Natural killer cell (primary cell): ENCODE measurements around the gene KMT2A. TPM values are rescaled to one million over a fixed set of nuclear protein-coding genes. Genes with fewer than 3 reads are reported as not detected.

Source experiments
- ATAC-seq, 3 donors: fragments of 150-1000 bp in 2 of 3; fragments of 200-7000 bp in 1 of 3; cut with Tn5 transposase; 1 replicate in 1 of 3; 2 replicates in 2 of 3; pipeline ENCODE4 v1.10.0; 2021; ENCODE audit warnings: mild to moderate bottlenecking in 2 of 3, moderate library complexity in 2 of 3
- DNase-seq, 2 donors: peaks; one replicate each; pipeline versions ENCODE4 v3.0.0 to v3.0.0-alpha.2; 2013 to 2021; ENCODE audit warnings: mixed read lengths in 1 of 2
- H3K27ac ChIP-seq: one replicate; pipeline ENCODE4 v1.5.1; 2013; ENCODE audit warnings: mild to moderate bottlenecking, low read length
- H3K27me3 ChIP-seq: one replicate; pipeline ENCODE4 v1.6.1; 2013; ENCODE audit warnings: low read length; ENCODE audit not compliant: control insufficient read depth, insufficient read depth
- H3K36me3 ChIP-seq: one replicate; pipeline ENCODE4 v1.6.1; 2013; ENCODE audit warnings: low read length; ENCODE audit not compliant: control insufficient read depth, insufficient read depth
- H3K4me1 ChIP-seq: one replicate; pipeline ENCODE4 v1.6.1; 2013; ENCODE audit warnings: low read length; ENCODE audit not compliant: control insufficient read depth, insufficient read depth
- H3K4me3 ChIP-seq: one replicate; pipeline ENCODE4 v1.5.1; 2013; ENCODE audit warnings: low read length
- H3K9me3 ChIP-seq: one replicate; pipeline ENCODE4 v1.6.1; 2013; ENCODE audit warnings: low read length; ENCODE audit not compliant: control insufficient read depth, insufficient read depth
- H3K27ac Mint-ChIP-seq, 2 donors: one replicate each; pipeline ENCODE4 v1.8.0; 2022; ENCODE audit warnings: mild to moderate bottlenecking in 2 of 2, mixed read lengths in 2 of 2, moderate library complexity in 1 of 2
- H3K27me3 Mint-ChIP-seq, 2 donors: one replicate each; pipeline ENCODE4 v1.8.0; 2022; ENCODE audit warnings: low read depth in 2 of 2, mixed read lengths in 2 of 2
- H3K36me3 Mint-ChIP-seq: one replicate; pipeline ENCODE4 v1.8.0; 2022; ENCODE audit warnings: mixed read lengths
- H3K4me1 Mint-ChIP-seq, 2 donors: one replicate each; pipeline ENCODE4 v1.8.0; 2022; ENCODE audit warnings: mixed read lengths in 2 of 2
- H3K4me3 Mint-ChIP-seq: one replicate; pipeline ENCODE4 v1.8.0; 2022; ENCODE audit warnings: mild to moderate bottlenecking, moderate library complexity, mixed read lengths
- H3K9me3 Mint-ChIP-seq, 2 donors: one replicate each; pipeline ENCODE4 v1.8.0; 2022; ENCODE audit warnings: mixed read lengths in 2 of 2
- CTCF ChIP-seq: fragments of 200-600 bp; IDR thresholded peaks from one replicate; pipeline ENCODE4 v1.8.0; 2022; ENCODE audit warnings: antibody characterized with exemption
- WGBS: methylation state at CpG from one replicate; pipeline ENCODE4 v1.1.7; 2013; ENCODE audit warnings: missing lambda C conversion rate; ENCODE audit not compliant: insufficient coverage; 5-methylcytosine and 5-hydroxymethylcytosine counted together
- intact Hi-C: fragments of 100-400 bp; cut with micrococcal nuclease; formaldehyde crosslinking; loops from one replicate; pipeline ENCODE4 v1.14.2; 2022
- total RNA-seq, 4 donors: library from RNA; stranded (reverse); fragments of 120-200 nt in 1 of 4; gene quantifications; one replicate each; pipeline versions ENCODE4 v1.2.3 to v1.2.4, GENCODE V29; 2013 to 2022

KMT2A gene
- total RNA-seq, 3 donors from 2014 or later (not counting 1 experiment from before 2014, with no cell fraction given) = 146 to 176 (median 157) TPM

GRCh38 chr11:118442908-118443589, 6.8 kb downstream of the KMT2A start:
- intact Hi-C loops = no loop called here
- 87% methylated on average over 3 of the region's 4 CpGs for WGBS
- Histone ChIP-seq H3K36me3 (peaks cover 8% of the 10 kb centered on the region), H3K4me1 (peaks cover 7% of the 10 kb centered on the region), H3K27me3 (no peaks in the 10 kb centered on the region), H3K9me3 (no peaks in the 10 kb centered on the region), H3K4me3 (no peak overlapping the region), H3K27ac (no peak overlapping the region)
- H3K4me3 Mint-ChIP-seq = no peak overlapping the region
- H3K27me3 Mint-ChIP-seq = no peaks in the 10 kb centered on the region
- peak overlapping the region; percentile 56 to 98 for H3K27ac Mint-ChIP-seq
- H3K9me3 Mint-ChIP-seq = no peaks in the 10 kb centered on the region
- H3K36me3 Mint-ChIP-seq = no peaks in the 10 kb centered on the region
- H3K4me1 Mint-ChIP-seq = peaks cover 94 to 95% of the 10 kb centered on the region in 2 donors
- no peak for ATAC-seq
- no peak for DNase-seq
- TF ChIP-seq CTCF = no peak

GRCh38 chr11:118443590-118444218, 7.4 kb downstream of the KMT2A start:
- Histone ChIP-seq H3K9me3 (no peaks in the 10 kb centered on the region), H3K27me3 (no peaks in the 10 kb centered on the region), H3K4me3 (no peak overlapping the region), H3K36me3 (peaks cover 8% of the 10 kb centered on the region), H3K4me1 (peaks cover 5% of the 10 kb centered on the region), H3K27ac (no peak overlapping the region)
- Mint-ChIP-seq H3K27ac (peak overlapping the region; percentile 56 to 98), H3K36me3 (no peaks in the 10 kb centered on the region), H3K4me1 (peaks cover 89 to 91% of the 10 kb centered on the region in 2 donors), H3K4me3 (no peak overlapping the region), H3K9me3 (no peaks in the 10 kb centered on the region), H3K27me3 (no peaks in the 10 kb centered on the region)
- intact Hi-C loops = no loop called here
- 60% methylated on average over 1 of the region's 2 CpGs for WGBS
- no peak for TF ChIP-seq CTCF
- ATAC-seq = no peak
- DNase-seq = peak in 1 of 2 donors; percentile 59

- WGBS = 91% methylated on average over 3 of the region's 4 CpGs
- no peak for DNase-seq
- H3K27me3 Mint-ChIP-seq = no peaks in the 10 kb centered on the region
- no peaks in the 10 kb centered on the region for H3K36me3 Mint-ChIP-seq
- H3K4me3 ChIP-seq = no peak overlapping the region
- no peaks in the 10 kb centered on the region for H3K9me3 Mint-ChIP-seq
- H3K4me3 Mint-ChIP-seq = no peak overlapping the region
- no peak for ATAC-seq
- H3K9me3 ChIP-seq = no peaks in the 10 kb centered on the region
- peaks cover 63 to 65% of the 10 kb centered on the region in 2 donors for H3K4me1 Mint-ChIP-seq
- H3K4me1 ChIP-seq = peaks cover 3% of the 10 kb centered on the region
- no peaks in the 10 kb centered on the region for H3K27me3 ChIP-seq
- intact Hi-C loops = no loop called here
- TF ChIP-seq CTCF = no peak
- H3K27ac ChIP-seq = no peak overlapping the region
- H3K36me3 ChIP-seq = peaks cover 3% of the 10 kb centered on the region
- H3K27ac Mint-ChIP-seq = no peak overlapping the region
Observed at GRCh38 chr11:118447423-118447822, 11.1 kb downstream of the KMT2A start.
